H1 (cell line): ENCODE measurements around the gene CDCA3. TPM values are rescaled to one million over a fixed set of nuclear protein-coding genes. Genes with fewer than 3 reads are reported as not detected.
A peak's percentile ranks its signal among the peaks of the same experiment; 100 is the strongest.

Experiments used
- CTCF ChIA-PET: fragments of 300-600 bp; sonication (Branson Sonifier 250); formaldehyde crosslinking; loops from one replicate; lab custom pipeline; 2021; ENCODE audit not compliant: partially characterized antibody; lab: Charles Lee
- POLR2A ChIA-PET: fragments of 300-600 bp; sonication (Branson Sonifier 250); formaldehyde crosslinking; loops from one replicate; lab custom pipeline; 2021; ENCODE audit warnings: inconsistent platforms; ENCODE audit not compliant: partially characterized antibody; lab: Charles Lee
- DNase-seq, 2 experiments: peaks; one replicate each; pipeline versions ENCODE4 v3.0.0 to v3.0.0-alpha.2; 2010 to 2022; ENCODE audit warnings: low spot score in 2 of 2, low read depth in 1 of 2, mixed read lengths in 1 of 2
- FAIRE-seq: peaks from 2 replicates; lab custom pipeline; 2011; peaks lifted over from hg19 to GRCh38; lab: Jason Lieb, UNC
- H2AFZ ChIP-seq: 2 replicates; pipeline ENCODE4 v1.8.1; 2012; ENCODE audit warnings: low read length, inconsistent platforms
- H2AK5ac ChIP-seq: 2 replicates; pipeline ENCODE4 v1.6.1; 2013; ENCODE audit warnings: low read depth, low read length
- H2BK120ac ChIP-seq: replicated peaks from 2 replicates; pipeline ENCODE3; 2013; ENCODE audit warnings: low read depth, low read length, inconsistent platforms
- H2BK12ac ChIP-seq: 2 replicates; pipeline ENCODE4 v1.6.1; 2013; ENCODE audit warnings: low read depth, low read length
- H2BK15ac ChIP-seq: 2 replicates; pipeline ENCODE4 v1.6.1; 2013; ENCODE audit warnings: low read length
- H2BK20ac ChIP-seq: 2 replicates; pipeline ENCODE4 v1.6.1; 2013; ENCODE audit warnings: low read length
- H2BK5ac ChIP-seq: 2 replicates; pipeline ENCODE4 v1.6.1; 2013; ENCODE audit warnings: low read depth, low read length
- H3K14ac ChIP-seq: 2 replicates; pipeline ENCODE4 v1.6.1; 2013; ENCODE audit warnings: inconsistent platforms; ENCODE audit not compliant: insufficient read length
- H3K18ac ChIP-seq: 2 replicates; pipeline ENCODE4 v1.6.1; 2013; ENCODE audit warnings: low read length; ENCODE audit errors: extremely low read depth
- H3K23ac ChIP-seq: 2 replicates; pipeline ENCODE4 v1.6.1; 2013; ENCODE audit warnings: inconsistent platforms; ENCODE audit not compliant: insufficient read length
- H3K23me2 ChIP-seq: 2 replicates; pipeline ENCODE4 v1.6.1; 2013; ENCODE audit warnings: low read depth, low read length
- H3K27ac ChIP-seq: 2 replicates; pipeline ENCODE4 v1.6.1; 2011; ENCODE audit warnings: low read depth, low read length, inconsistent platforms
- H3K27me3 ChIP-seq, 4 experiments: replicated peaks in 1 of 4; 1 replicate in 1 of 4; 2 replicates in 3 of 4; pipeline versions ENCODE4 v1.6.1 to v1.8.1; 2011 to 2013; ENCODE audit warnings: low read length in 3 of 4, mild to moderate bottlenecking in 3 of 4, inconsistent platforms in 2 of 4, mixed read lengths in 2 of 4, moderate library complexity in 1 of 4; ENCODE audit not compliant: control insufficient read depth in 3 of 4, insufficient read depth in 3 of 4; ENCODE audit errors: extremely low read depth in 1 of 4
- H3K36me3 ChIP-seq, 4 experiments: 2 replicates each; pipeline versions ENCODE4 v1.6.1 to v1.8.1; 2011 to 2013; ENCODE audit warnings: mild to moderate bottlenecking in 4 of 4, low read length in 3 of 4, moderate library complexity in 2 of 4, control low read depth in 1 of 4, inconsistent platforms in 1 of 4; ENCODE audit not compliant: insufficient read depth in 4 of 4, control insufficient read depth in 2 of 4
- H3K4ac ChIP-seq: replicated peaks from 2 replicates; pipeline ENCODE3; 2013; ENCODE audit warnings: low read length, low read depth, mixed read lengths, inconsistent platforms; ENCODE audit not compliant: insufficient read length
- H3K4me1 ChIP-seq, 4 experiments: replicated peaks in 1 of 4; 1 replicate in 1 of 4; 2 replicates in 3 of 4; pipeline versions ENCODE4 v1.6.1 to v1.8.1; 2011 to 2013; ENCODE audit warnings: low read length in 3 of 4, inconsistent platforms in 2 of 4, mixed read lengths in 1 of 4; ENCODE audit not compliant: insufficient read depth in 4 of 4, control insufficient read depth in 3 of 4
- H3K4me2 ChIP-seq, 2 experiments: 2 replicates each; pipeline versions ENCODE4 v1.6.1 to v1.8.1; 2011 to 2013; ENCODE audit warnings: low read depth in 2 of 2, low read length in 2 of 2, control low read depth in 1 of 2, inconsistent platforms in 1 of 2, mild to moderate bottlenecking in 1 of 2; ENCODE audit not compliant: insufficient read depth in 1 of 2
- H3K4me3 ChIP-seq, 4 experiments: fragments of 200-600, 300-600 bp in 1 of 4; sonication (generic), shearing (Covaris generic), sonication (Bioruptor Twin) in 1 of 4; 2 replicates each; pipeline versions ENCODE4 v1.5.1 to v1.8.1; 2011 to 2016; ENCODE audit warnings: low read length in 4 of 4, low read depth in 3 of 4, control low read depth in 2 of 4, inconsistent platforms in 2 of 4, mild to moderate bottlenecking in 2 of 4, mixed read lengths in 1 of 4, moderate library complexity in 1 of 4; ENCODE audit not compliant: insufficient read depth in 2 of 4; ENCODE audit errors: extremely low read depth in 1 of 4
- H3K56ac ChIP-seq: replicated peaks from 2 replicates; pipeline ENCODE3; 2013; ENCODE audit warnings: low read depth, mild to moderate bottlenecking, mixed read lengths, low read length, inconsistent platforms; ENCODE audit not compliant: insufficient read length
- H3K79me1 ChIP-seq: 2 replicates; pipeline ENCODE4 v1.6.1; 2013; ENCODE audit warnings: low read depth, low read length, control low read depth
- H3K79me2 ChIP-seq, 2 experiments: 2 replicates each; pipeline versions ENCODE4 v1.6.1 to v1.8.1; 2012 to 2013; ENCODE audit warnings: low read length in 2 of 2, mild to moderate bottlenecking in 2 of 2, inconsistent platforms in 1 of 2; ENCODE audit not compliant: insufficient read depth in 2 of 2, control insufficient read depth in 1 of 2
- H3K9ac ChIP-seq, 4 experiments: replicated peaks in 1 of 4; 1 replicate in 1 of 4; 2 replicates in 3 of 4; pipeline versions ENCODE4 v1.6.1 to v1.8.1; 2011 to 2013; ENCODE audit warnings: low read depth in 3 of 4, low read length in 3 of 4, control low read depth in 2 of 4, mild to moderate bottlenecking in 2 of 4, moderate library complexity in 2 of 4, inconsistent platforms in 1 of 4; ENCODE audit errors: extremely low read depth in 1 of 4
- H3K9me3 ChIP-seq, 2 experiments: 2 replicates each; pipeline versions ENCODE4 v1.6.1 to v1.8.1; 2012 to 2013; ENCODE audit warnings: mild to moderate bottlenecking in 2 of 2, moderate library complexity in 2 of 2, control low read depth in 1 of 2, inconsistent platforms in 1 of 2, low read depth in 1 of 2, low read length in 1 of 2, mixed read lengths in 1 of 2; ENCODE audit not compliant: insufficient read depth in 2 of 2
- H4K20me1 ChIP-seq, 2 experiments: replicated peaks in 1 of 2; 2 replicates each; pipeline versions ENCODE3 to v1.8.1; 2011 to 2013; ENCODE audit warnings: inconsistent platforms in 2 of 2, low read length in 2 of 2, mild to moderate bottlenecking in 1 of 2; ENCODE audit not compliant: insufficient read depth in 2 of 2, control insufficient read depth in 1 of 2
- H4K5ac ChIP-seq: 2 replicates; pipeline ENCODE4 v1.6.1; 2013; ENCODE audit warnings: low read length, low read depth, mixed read lengths, inconsistent platforms; ENCODE audit not compliant: insufficient read length
- H4K8ac ChIP-seq: 2 replicates; pipeline ENCODE4 v1.8.0; 2013; ENCODE audit warnings: mild to moderate bottlenecking, moderate library complexity, low read length, inconsistent platforms; ENCODE audit not compliant: insufficient read depth; ENCODE audit errors: extremely low read depth
- H4K91ac ChIP-seq: replicated peaks from 2 replicates; pipeline ENCODE3; 2013; ENCODE audit warnings: low read length, mixed read lengths, inconsistent platforms; ENCODE audit not compliant: insufficient read length
- BACH1 ChIP-seq: IDR thresholded peaks from 2 replicates; pipeline ENCODE4 v1.6.1; 2012; ENCODE audit warnings: low read length, improper control_type of control experiment
- HDAC6 ChIP-seq: IDR thresholded peaks from one replicate; pipeline ENCODE4 v1.7.1; 2012; ENCODE audit warnings: low read depth, mild to moderate bottlenecking, inconsistent platforms, low read length, moderate library complexity
- POLR2AphosphoS5 ChIP-seq: IDR thresholded peaks from 2 replicates; pipeline ENCODE4 v1.6.1; 2011; ENCODE audit warnings: low read depth, low read length
- USF2 ChIP-seq: IDR thresholded peaks from 2 replicates; pipeline ENCODE4 v1.6.1; 2011; ENCODE audit warnings: low read length, improper control_type of control experiment
- WGBS, 2 experiments: shearing (Covaris generic) in 1 of 2; methylation state at CpG; one replicate each; pipeline versions ENCODE4 v1.1.6 to v1.1.7; 2013 to 2015; ENCODE audit warnings: low lambda C conversion rate in 2 of 2, mixed read lengths in 2 of 2, inconsistent platforms in 1 of 2, low coverage in 1 of 2, missing lambda C conversion rate in 1 of 2; ENCODE audit not compliant: insufficient replicate concordance in 2 of 2, insufficient coverage in 1 of 2, insufficient read length in 1 of 2; ENCODE audit errors: extremely low coverage in 1 of 2, missing lambda C conversion rate in 1 of 2; 5-methylcytosine and 5-hydroxymethylcytosine counted together
- polyA plus RNA-seq, 7 experiments: library from polyadenylated mRNA; depleted of rRNA in 3 of 7; stranded (reverse) in 5 of 7; unstranded in 2 of 7; fragments of >200 nt in 5 of 7; fragments of 200-250 nt in 2 of 7; gene quantifications; 1 replicate in 5 of 7; 2 replicates in 1 of 7; 4 replicates in 1 of 7; pipeline versions ENCODE4 v1.2.1 to v1.2.3, GENCODE V29; 2011 to 2013; ENCODE audit warnings: missing spikeins in 2 of 7, mixed read lengths in 2 of 7
- total RNA-seq: library from RNA; stranded (reverse); fragmentation: NEBNext Ultra II Directional; extraction: Animal tissue kit (Norgen Biotek cat#: 25700); gene quantifications from 2 replicates; pipeline ENCODE4 v1.2.1, GENCODE V29; 2021

Gene CDCA3
- total and polyA plus RNA-seq, 2 of the 8 experiments (the other 6 are each of a cell fraction or from before 2014, with no cell fraction given): 47.7 to 71.2 TPM

- Histone ChIP-seq H2BK5ac (no peak overlapping the region), H3K4me2 (no peak overlapping the region), H2AFZ (no peak overlapping the region), H4K20me1 (peaks cover 0 to 4% of the 10 kb centered on the region in 2 experiments), H3K18ac (no peak overlapping the region), H2AK5ac (no peak overlapping the region), H2BK120ac (no peak overlapping the region), H2BK15ac (no peak overlapping the region), H4K8ac (no peak overlapping the region), H2BK20ac (no peak overlapping the region), H3K4me1 (peaks cover 0 to 6% (median 0%) of the 10 kb centered on the region in 4 experiments; a peak in 1 of 7 replicates), H4K5ac (no peak overlapping the region), H3K56ac (no peak overlapping the region), H3K9ac (no peak overlapping the region), H3K9me3 (no peaks in the 10 kb centered on the region), H3K27me3 (no peaks in the 10 kb centered on the region), H3K79me1 (peaks cover 2% of the 10 kb centered on the region), H3K4me3 (no peak overlapping the region), H3K23ac (no peak overlapping the region), H3K23me2 (peaks cover 3% of the 10 kb centered on the region), H3K27ac (no peak overlapping the region), H3K4ac (no peak overlapping the region), H3K14ac (no peak overlapping the region), H2BK12ac (no peak overlapping the region), H4K91ac (no peak overlapping the region), H3K79me2 (peaks cover 0 to 3% of the 10 kb centered on the region in 2 experiments; a peak in 2 of 4 replicates), H3K36me3 (peaks cover 15 to 57% (median 42%) of the 10 kb centered on the region in 4 experiments; a peak in 7 of 8 replicates)
- no peak for TF ChIP-seq HDAC6
- TF ChIP-seq BACH1: no peak
- TF ChIP-seq USF2: no peak
- 0 out of 2 replicates have a peak, but pooled peaks have one; percentile 22 for TF ChIP-seq POLR2AphosphoS5
- CTCF ChIA-PET: interaction anchor here (0.7 to 19.8 kb wide), 4 partner anchors 12 to 139 kb away, joined by 3 to 292 read pairs (median 19); partner anchors contain the start of genes GNB3, MLF2 and P3H3
- WGBS, 2 experiments: 96% methylated on average over 10 of the region's 17 CpGs; no CpG with 5 or more reads in 1 of the 2 experiments
- POLR2A ChIA-PET: interaction anchor here (0.6 to 25.7 kb wide), 3 partner anchors 14 to 75 kb away, joined by 3 to 588 read pairs (median 388); partner anchors contain the start of genes GNB3, GPR162, P3H3 and SPSB2
- no peak for FAIRE-seq
- DNase-seq: no peak
Measured at GRCh38 chr12:6845395-6845794, 5.7 kb downstream of the CDCA3 start.
